ENCODE data around the gene OR2AE1. TPM values are rescaled to one million over a fixed set of nuclear protein-coding genes. Genes with fewer than 3 reads are reported as not detected.
A peak's percentile ranks its signal among the peaks of the same experiment; 100 is the strongest.

The OR2AE1 gene, protein sequence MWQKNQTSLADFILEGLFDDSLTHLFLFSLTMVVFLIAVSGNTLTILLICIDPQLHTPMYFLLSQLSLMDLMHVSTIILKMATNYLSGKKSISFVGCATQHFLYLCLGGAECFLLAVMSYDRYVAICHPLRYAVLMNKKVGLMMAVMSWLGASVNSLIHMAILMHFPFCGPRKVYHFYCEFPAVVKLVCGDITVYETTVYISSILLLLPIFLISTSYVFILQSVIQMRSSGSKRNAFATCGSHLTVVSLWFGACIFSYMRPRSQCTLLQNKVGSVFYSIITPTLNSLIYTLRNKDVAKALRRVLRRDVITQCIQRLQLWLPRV
- 0.39 and 1.3 TPM in 2 replicates for total RNA-seq

DNA sequence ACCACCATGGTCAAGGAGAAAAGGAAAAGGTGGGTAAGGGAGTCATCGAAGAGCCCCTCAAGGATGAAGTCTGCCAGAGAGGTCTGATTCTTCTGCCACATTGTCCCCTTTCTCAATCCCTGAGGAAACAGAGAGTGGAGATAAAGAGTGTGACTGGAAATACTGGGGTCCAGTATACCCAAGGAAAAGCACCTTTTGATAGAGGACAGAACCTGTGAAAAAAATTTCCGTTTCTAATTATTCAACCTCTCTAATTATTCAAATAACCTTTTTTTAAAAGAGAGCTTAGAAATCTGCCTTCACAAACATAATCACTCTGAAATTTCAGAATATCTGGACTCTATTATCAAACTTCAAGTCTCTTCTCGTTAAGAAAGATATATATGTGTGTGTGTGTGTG is at the start of gene OR2AE1:
TSS of gene OR2AE1 (minus strand) at position 101 of the 400 bp plus-strand sequence. CDS start at position 101, 0 bp downstream.
- no peak for DNase-seq
- TF ChIP-seq, protein P1, sequence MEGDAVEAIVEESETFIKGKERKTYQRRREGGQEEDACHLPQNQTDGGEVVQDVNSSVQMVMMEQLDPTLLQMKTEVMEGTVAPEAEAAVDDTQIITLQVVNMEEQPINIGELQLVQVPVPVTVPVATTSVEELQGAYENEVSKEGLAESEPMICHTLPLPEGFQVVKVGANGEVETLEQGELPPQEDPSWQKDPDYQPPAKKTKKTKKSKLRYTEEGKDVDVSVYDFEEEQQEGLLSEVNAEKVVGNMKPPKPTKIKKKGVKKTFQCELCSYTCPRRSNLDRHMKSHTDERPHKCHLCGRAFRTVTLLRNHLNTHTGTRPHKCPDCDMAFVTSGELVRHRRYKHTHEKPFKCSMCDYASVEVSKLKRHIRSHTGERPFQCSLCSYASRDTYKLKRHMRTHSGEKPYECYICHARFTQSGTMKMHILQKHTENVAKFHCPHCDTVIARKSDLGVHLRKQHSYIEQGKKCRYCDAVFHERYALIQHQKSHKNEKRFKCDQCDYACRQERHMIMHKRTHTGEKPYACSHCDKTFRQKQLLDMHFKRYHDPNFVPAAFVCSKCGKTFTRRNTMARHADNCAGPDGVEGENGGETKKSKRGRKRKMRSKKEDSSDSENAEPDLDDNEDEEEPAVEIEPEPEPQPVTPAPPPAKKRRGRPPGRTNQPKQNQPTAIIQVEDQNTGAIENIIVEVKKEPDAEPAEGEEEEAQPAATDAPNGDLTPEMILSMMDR (IDR thresholded peaks at IDR 0.05): no peak
- Mint-ChIP-seq H3K4me1 (no peaks in the 10 kb centered on the region), H3K9me3 (no peaks in the 10 kb centered on the region), H3K4me3 (no peak within 1 kb of the TSS), H3K27me3 (no peaks in the 10 kb centered on the region), H3K36me3 (ENCODE audit: low read depth) (peaks cover 1% of the 10 kb centered on the region), H3K27ac (no peak within 1 kb of the TSS)
- intact Hi-C loops (cut with micrococcal nuclease): no loop called here
- ChIA-PET CTCF (no interaction called here), POLR2A (no interaction called here)
- no peak for ATAC-seq (ENCODE audit: low read depth)

DNA sequence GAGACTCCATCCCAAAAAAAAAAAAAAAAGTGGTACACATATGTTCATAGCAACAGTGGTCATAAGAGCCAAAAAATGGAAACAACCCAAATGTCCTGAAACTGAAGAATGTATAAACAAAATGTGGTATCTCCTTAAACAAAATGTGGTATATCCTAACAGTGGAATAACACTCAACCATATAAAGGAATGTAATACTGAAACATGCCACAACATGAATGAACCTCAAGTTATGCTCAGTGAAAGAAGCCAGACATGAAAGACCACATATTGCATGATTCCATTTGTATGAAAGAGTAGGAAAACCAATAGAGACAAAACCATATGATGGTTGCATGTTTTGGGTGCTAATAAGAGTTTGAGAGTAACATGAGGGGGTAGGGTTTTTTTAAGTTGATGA is 49.5 kb upstream of the OR2AE1 start:
- TF ChIP-seq, protein P1 (IDR thresholded peaks at IDR 0.05): no peak
- no peaks in the 10 kb centered on the region for H3K9me3 Mint-ChIP-seq
- H3K27ac Mint-ChIP-seq: no peak overlapping the region
- peaks cover 7% of the 10 kb centered on the region for H3K36me3 Mint-ChIP-seq (ENCODE audit: low read depth)
- no peak for DNase-seq
- ATAC-seq (ENCODE audit: low read depth): no peak
- intact Hi-C loops (cut with micrococcal nuclease): no loop called here
- peaks cover 48% of the 10 kb centered on the region for H3K27me3 Mint-ChIP-seq
- ChIA-PET CTCF (no interaction called here), POLR2A (no interaction called here)
- peaks cover 8% of the 10 kb centered on the region for H3K4me1 Mint-ChIP-seq
- H3K4me3 Mint-ChIP-seq: no peak overlapping the region

DNA sequence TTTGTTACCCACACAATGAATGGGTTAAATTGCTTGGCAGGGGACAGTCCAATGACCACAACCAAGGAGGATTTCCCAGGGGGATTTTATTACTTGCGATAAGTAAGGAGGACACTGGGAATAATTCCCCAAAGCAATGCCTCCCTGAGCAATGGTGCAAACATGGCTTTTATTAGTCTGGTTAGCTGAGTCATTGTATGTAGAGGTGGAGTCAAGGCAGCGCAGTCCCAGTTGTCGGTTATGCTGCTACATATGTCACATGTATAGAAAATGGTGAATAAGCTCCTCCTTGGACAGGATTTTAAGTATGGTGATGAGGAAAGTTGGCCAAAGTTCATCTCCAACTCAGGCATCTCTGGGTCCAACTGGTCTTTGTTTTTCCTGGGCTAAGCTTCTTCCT is 46.4 kb upstream of the OR2AE1 start:
- ChIA-PET CTCF (no interaction called here), POLR2A (interaction anchor here (0.7 kb wide), 1 partner anchor 92 kb away, joined by 4 read pairs; the partner anchor contains the start of gene ZKSCAN1)
- Mint-ChIP-seq H3K27ac (no peak overlapping the region), H3K9me3 (no peaks in the 10 kb centered on the region), H3K4me1 (peaks cover 17% of the 10 kb centered on the region), H3K36me3 (ENCODE audit: low read depth) (peaks cover 17% of the 10 kb centered on the region), H3K4me3 (no peak overlapping the region), H3K27me3 (peaks cover 26% of the 10 kb centered on the region)
- no peak for DNase-seq
- intact Hi-C loops (cut with micrococcal nuclease): no loop called here
- TF ChIP-seq, protein P1 (IDR thresholded peaks at IDR 0.05): no peak
- no peak for ATAC-seq (ENCODE audit: low read depth)

DNA sequence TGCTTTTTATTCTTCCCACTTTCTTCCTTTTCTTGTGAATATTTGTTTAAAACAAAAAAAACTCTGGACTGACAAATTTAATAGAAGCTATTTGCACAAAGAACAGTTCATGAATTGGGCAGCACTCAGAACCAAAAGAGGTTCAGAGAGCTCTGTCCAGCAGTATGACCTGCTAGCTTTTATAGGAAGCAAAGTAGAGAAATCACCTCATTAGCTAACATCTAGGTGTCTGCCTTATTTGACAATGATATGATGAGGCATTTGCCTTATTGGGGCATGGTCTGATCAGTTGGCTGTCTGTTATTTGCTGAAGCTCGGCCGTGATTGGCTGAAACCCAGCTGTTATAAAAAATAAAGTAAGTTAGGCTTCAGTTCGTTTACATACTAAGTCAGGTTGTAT is 43.3 kb upstream of the OR2AE1 start:
- peaks cover 3% of the 10 kb centered on the region for H3K27me3 Mint-ChIP-seq
- H3K36me3 Mint-ChIP-seq (ENCODE audit: low read depth): peaks cover 39% of the 10 kb centered on the region
- H3K4me1 Mint-ChIP-seq: peaks cover 43% of the 10 kb centered on the region
- ATAC-seq (ENCODE audit: low read depth) (no peak), DNase-seq (no peak)
- H3K4me3 Mint-ChIP-seq: peak overlapping the region; percentile 94
- TF ChIP-seq, protein P1 (IDR thresholded peaks at IDR 0.05): no peak
- ChIA-PET POLR2A (interaction anchor here (0.7 to 1.9 kb wide), 12 partner anchors 10 to 955 kb away, joined by 3 to 9 read pairs (median 4); partner anchors contain the start of genes BUD31, FBXO24, PDAP1 and SRRT), CTCF (no interaction called here)
- intact Hi-C loops (cut with micrococcal nuclease): no loop called here
- peak overlapping the region; percentile 93 for H3K27ac Mint-ChIP-seq
- no peaks in the 10 kb centered on the region for H3K9me3 Mint-ChIP-seq

DNA sequence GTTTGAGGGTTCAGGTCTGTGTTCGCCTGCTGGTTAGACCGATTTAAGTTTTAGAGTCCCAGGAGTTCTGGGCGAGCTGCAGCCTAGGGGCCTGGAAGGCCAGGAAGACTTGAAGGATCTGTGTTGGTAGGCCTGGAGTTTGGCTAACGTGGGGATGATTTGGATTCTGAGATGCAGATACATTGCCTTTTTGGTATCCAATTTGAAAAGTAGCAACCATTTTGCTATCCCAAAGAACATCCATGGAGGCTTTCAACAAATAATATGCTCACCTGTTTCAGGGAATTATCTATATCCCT is 42.9 kb upstream of the OR2AE1 start:
- ChIA-PET POLR2A (interaction anchor here (0.7 to 1.9 kb wide), 16 partner anchors 9 to 955 kb away, joined by 3 to 13 read pairs (median 4); partner anchors contain the start of genes AP4M1, BUD31, FBXO24 and PDAP1), CTCF (interaction anchor here (1.8 kb wide), 1 partner anchor 70 kb away, joined by 8 read pairs; no protein-coding TSS in a partner anchor)
- Mint-ChIP-seq H3K4me3 (peak overlapping the region; percentile 94), H3K27ac (peak overlapping the region; percentile 93), H3K36me3 (ENCODE audit: low read depth) (peaks cover 43% of the 10 kb centered on the region), H3K4me1 (peaks cover 45% of the 10 kb centered on the region), H3K27me3 (peaks cover 1% of the 10 kb centered on the region), H3K9me3 (no peaks in the 10 kb centered on the region)
- ATAC-seq (ENCODE audit: low read depth): no peak
- TF ChIP-seq, protein P1 (IDR thresholded peaks at IDR 0.05): no peak
- intact Hi-C loops (cut with micrococcal nuclease): loop anchor here (1.0 to 10.0 kb wide), 10 partner anchors 96 to 971 kb away; partner anchors contain the start of genes CNPY4, FAM200A, MBLAC1 and MEPCE
- DNase-seq: no peak
